ENCODE data around the gene RAB11B.
"Not testable (repeated sequence)": the region's sequence is repeated elsewhere in the genome, so short reads cannot be mapped to it uniquely, and the experiment has no call there.

The RAB11B gene

DNA sequence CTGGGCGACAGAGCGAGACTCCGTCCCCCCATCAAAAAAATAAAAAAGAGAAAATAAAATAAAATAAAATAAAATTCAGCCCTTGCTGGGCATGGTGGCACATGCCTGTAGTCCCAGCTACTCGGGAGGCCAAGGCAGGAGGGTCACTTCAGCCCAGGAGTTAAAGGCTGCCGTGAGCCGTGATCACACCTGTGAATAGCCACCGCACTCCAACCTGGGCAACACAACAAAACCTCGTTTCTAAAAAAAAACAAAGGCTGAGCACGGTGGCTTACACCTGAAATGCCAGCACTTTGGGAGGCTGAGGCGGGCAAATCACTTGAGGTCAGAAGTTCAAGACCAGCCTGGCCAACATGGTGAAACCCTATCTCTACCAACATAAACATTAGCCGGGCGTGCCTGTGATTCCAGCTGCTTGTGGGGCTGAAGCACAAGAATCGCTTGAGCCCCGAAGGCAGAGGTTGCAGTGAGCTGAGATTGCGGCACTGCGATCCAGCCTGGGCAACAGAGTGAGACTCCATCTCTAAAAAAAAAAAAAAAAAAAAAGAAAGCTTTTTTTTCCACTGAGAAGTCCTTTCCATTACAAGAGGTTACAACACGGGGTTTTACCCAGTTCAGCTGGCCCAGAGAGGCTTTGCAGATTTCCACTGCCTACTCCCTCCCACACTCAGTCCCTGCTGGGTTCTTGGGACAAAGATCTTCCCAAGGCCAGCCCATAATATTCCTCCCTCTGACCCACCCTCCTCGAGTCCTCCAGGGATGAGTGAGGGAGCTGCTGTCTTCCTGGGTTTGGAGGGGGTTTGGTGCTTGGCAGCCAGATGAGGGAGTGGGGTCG, 19.8 kb upstream of the RAB11B start:
- DNase-seq (ENCODE audit: low read depth in 3 of 3): no peak

- DNase-seq (ENCODE audit: low read depth in 3 of 3): no peak
Observed at GRCh38 chr19:8371011-8371804, 19.0 kb upstream of the RAB11B start.

GRCh38 chr19:8373867-8374813, 16.0 kb upstream of the RAB11B start:
- DNase-seq (ENCODE audit: low read depth in 3 of 3): no peak

GRCh38 chr19:8375766-8376165, 14.4 kb upstream of the RAB11B start:
- not testable (repeated sequence) for DNase-seq (ENCODE audit: low read depth in 3 of 3)

DNA sequence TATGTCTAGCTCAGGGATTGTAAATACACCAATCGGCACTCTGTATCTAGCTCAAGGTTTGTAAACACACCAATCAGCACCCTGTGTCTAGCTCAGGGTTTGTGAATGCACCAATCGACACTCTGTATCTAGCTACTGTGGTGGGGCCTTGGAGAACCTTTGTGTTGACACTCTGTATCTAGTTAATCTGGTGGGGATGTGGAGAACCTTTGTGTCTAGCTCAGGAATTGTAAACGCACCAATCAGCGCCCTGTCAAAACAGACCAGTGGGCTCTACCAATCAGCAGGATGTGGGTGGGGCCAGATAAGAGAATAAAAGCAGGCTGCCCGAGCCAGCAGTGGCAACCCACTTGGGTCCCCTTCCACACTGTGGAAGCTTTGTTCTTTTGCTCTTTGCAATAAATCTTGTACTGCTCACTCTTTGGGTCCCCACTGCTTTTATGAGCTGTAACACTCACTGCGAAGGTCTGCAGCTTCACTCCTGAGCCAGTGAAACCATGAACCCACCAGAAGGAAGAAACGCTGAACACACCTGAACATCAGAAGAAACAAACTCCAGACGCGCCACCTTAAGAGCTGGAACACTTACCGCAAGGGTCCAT, 13.7 kb upstream of the RAB11B start:
- DNase-seq (ENCODE audit: low read depth in 3 of 3): not testable (repeated sequence)

- DNase-seq (ENCODE audit: low read depth in 3 of 3): no peak
Observed at GRCh38 chr19:8377598-8377997, 12.6 kb upstream of the RAB11B start.

DNA sequence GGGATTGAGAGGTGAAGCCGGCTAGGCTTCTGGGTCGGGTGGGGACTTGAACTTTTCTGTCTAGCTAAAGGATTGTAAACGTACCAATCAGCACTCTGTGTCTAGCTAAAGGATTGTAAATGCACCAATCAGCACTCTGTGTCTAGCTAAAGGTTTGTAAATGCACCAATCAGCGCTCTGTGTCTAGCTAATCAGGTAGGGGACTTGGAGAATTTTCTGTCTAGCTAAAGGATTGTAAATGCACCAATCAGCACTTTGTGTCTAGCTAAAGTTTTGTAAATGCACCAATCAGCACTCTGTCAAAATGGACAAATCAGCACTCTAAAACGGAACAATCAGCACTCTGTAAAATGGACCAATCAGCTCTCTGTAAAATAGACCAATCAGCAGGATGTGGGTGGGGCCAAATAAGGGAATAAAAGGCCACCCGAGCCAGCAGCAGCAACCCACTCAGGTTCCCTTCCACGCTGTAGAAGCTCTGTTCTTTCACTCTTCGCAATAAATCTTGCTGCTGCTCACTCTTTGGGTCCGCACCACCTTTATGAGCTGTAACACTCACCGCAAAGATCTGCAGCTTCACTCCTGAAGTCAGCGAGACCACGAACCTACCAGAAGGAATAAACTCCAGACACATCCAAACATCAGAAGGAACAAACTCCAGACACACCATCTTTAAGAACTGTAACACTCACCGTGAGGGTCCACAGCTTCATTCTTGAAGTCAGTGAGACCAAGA, 10.8 kb upstream of the RAB11B start:
- DNase-seq (ENCODE audit: low read depth in 3 of 3): not testable (repeated sequence)

- not testable (repeated sequence) for DNase-seq (ENCODE audit: low read depth in 3 of 3)
Observed at GRCh38 chr19:8384569-8384968, 5.6 kb upstream of the RAB11B start.

- DNase-seq (ENCODE audit: low read depth in 3 of 3): not testable (repeated sequence)
Observed at GRCh38 chr19:8385103-8385502, 5.1 kb upstream of the RAB11B start.

GRCh38 chr19:8385566-8385965, 4.6 kb upstream of the RAB11B start:
- DNase-seq (ENCODE audit: low read depth in 3 of 3): not testable (repeated sequence)

DNA sequence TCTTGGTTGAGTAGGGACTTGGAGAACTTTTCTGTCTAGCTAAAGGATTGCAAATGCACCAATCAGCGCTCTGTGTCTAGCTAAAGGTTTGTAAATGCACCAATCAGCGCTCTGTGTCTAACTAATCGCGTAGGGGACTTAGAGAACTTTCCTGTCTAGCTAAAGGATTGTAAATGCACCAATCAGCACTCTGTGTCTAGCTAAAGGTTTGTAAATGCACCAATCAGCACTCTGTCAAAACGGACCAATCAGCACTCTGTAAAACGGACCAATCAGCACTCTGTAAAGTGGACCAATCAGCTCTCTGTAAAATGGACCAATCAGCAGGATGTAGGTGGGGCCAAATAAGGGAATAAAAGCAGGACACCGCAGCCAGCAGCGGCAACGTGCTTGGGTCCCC, 3.7 kb upstream of the RAB11B start:
- DNase-seq (ENCODE audit: low read depth in 3 of 3): not testable (repeated sequence)

DNA sequence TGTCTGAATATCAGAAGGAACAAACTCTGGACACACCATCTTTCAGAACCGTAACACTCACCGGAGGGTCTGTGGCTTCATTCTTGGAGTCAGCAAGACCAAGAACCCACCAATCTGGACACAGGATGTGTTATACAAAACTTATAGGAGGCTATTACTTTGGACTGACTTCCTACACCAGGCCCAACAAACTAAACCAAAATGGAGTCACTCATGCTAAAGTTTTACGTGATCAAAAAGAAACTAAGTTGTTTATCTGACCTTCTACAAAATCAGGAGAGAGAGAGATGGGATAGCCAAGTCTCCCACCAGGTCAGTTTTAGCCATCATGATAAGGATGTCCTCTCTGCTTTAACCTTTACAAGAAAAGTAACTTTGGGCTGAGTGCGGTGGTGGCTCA, 3.2 kb upstream of the RAB11B start:
- no peak for DNase-seq (ENCODE audit: low read depth in 3 of 3)

GRCh38 chr19:8387688-8388611, 2.2 kb upstream of the RAB11B start:
- no peak for DNase-seq (ENCODE audit: low read depth in 3 of 3)

DNA sequence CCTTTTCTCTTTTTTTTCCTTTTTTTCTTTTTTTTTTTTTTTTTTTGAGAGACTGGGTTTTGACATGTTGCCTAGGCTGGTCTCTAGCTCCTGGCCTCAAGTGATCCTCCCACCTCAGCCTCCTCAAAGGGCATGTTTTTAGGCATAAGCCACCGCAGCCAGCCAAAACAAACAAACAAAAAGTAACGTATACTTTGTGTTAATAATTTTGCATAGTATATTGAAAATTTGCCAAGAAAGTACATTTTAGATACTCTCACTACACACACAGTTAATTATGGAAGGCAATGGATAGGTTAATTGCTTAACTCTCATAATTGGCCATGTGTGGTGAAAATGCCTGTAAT, 1.6 kb upstream of the RAB11B start:
- no peak for DNase-seq (ENCODE audit: low read depth in 3 of 3)

DNA sequence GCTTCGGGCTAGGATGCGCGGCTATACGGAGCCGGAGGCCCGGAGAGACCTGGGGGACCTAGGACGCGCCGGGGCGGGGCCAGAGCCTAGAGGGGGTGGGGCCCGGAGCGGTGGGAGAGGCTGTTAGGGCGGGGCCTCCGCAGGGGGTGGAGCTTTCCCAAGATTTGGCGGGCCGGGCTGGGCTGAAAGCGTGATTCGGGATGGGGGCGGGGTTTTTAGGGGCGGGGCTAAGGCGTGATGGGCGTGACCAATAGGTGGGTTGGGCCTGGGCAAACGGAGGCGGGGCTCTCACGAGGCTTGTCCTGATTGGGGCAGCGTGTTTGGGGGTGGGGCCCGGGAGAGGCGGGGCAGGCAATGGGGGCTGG, 439 bp downstream of the RAB11B start:
- DNase-seq (ENCODE audit: low read depth in 3 of 3): peak; percentile 82 to 95 (median 86)

DNA sequence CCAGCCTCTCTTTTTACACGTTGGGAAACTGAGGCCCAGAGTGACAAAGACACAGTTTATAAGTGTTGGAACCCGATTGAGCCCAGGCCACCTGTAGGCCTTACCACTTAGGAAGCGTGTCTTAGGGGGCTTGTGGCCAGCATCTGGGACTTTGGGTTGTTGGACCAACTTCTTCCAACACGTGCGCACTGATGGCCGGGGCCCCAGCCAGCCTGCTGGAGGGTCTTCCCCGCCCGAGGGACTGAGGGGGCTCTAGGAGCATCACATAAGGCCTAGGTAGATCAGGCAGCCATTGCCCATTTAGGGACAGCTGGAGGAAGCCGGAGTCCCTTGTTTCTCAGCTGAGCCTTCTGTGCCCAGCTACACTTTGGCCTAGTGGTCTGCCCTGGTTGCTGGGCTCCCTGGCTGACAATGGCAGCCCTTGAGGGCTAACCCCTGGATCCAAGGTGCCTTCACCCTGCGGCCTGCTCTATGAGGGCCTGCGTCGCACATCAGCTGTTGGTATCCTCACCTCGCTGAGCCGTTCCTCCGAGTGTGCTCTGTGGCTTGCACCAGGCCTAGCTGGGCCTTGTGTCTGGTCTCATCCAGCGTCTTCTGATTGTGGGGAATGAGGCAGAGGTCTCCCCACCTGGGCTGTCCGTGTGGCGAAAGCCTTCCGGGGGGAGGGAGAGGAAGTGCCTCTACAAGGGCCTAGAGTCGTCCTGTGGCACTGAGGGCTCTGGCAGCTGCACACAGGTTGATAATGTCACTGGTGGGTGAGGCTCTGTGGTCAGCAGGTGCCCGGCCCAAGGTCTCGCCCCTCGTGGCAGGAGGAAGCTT, 1.2 kb downstream of the RAB11B start:
- no peak for DNase-seq (ENCODE audit: low read depth in 3 of 3)

DNA sequence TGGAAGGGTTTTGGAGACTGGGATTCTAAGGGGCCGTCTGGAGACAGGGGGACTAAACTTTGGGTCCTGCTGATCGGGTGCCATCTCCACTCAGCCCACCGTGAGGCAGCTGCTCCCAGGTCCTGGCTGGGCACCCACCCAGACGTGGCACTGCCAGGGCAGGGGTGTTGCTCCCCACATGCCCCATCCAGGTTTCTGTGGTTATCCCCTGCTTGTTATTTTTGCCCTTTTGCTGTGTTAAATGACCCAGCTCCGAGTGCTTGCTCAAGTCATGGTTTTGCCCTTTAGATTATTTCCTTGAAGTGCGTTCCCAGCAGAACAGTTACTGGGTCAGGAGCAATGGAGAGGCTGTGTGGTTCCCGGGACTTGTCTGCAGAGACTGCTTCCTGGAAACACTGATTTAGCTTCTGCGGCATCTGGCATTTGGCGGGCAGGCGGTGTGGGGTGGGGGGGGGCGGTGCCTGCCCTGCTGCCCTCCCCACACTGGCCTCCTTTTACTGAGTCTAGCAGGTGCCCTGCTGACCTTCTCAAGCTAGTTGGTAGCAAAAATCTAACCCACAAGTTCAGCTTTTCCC, 1.9 kb downstream of the RAB11B start:
- DNase-seq (ENCODE audit: low read depth in 3 of 3): no peak

DNA sequence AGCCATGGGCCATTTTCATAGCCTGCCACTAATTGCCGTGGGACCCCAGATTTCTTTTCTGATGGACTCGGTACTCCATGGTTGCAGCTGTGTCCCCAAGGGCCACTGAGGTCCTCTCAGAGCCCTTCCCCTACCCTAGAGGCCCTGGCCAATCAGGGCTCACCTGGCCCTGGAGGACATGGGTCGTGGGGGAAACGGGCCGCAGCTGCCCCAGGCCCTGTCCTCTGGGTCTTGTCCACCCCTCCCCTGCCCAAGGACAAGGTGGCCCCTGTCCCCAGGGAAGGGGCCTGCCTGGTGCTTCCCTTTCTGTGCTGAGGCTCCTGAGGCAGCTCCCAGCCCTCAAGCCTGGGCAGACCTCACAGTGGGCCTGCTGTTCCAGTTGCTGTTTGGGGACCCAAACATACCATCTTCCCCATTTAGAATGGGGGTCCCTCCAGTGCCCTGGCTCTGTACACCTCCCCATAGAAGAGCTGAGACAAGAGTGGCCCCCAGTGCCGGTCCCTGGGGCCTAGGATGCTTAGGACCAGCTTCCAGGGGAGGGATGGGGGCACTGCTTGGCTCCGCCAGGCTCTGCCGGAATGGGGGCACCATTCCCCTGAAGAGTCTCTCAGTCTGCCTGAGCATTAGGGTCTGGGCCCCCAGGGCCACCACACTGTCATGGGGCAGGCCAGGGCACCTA, 3.2 kb downstream of the RAB11B start:
- DNase-seq (ENCODE audit: low read depth in 3 of 3): no peak
